Thoracic aorta (tissue), 2 donors: ENCODE data around the gene KLF13. TPM values are rescaled to one million over a fixed set of nuclear protein-coding genes. Genes with fewer than 3 reads are reported as not detected.

Source experiments
- ATAC-seq: fragments of 150-250 bp; one replicate; pipeline ENCODE4 v1.8.0; 2017; ENCODE audit warnings: low read depth; ENCODE audit not compliant: insufficient number of reproducible peaks, low FRiP score
- DNase-seq: peaks from one replicate; pipeline ENCODE4 v3.0.0-alpha.2; 2020; ENCODE audit warnings: low spot score
- H3K27ac ChIP-seq, 2 donors: fragments of 200-600 bp; sonication (generic); 1 replicate in 1 of 2; 2 replicates in 1 of 2; pipeline ENCODE4 v1.5.1; 2016; ENCODE audit warnings: mild to moderate bottlenecking in 2 of 2, moderate library complexity in 2 of 2
- H3K27me3 ChIP-seq: fragments of 200-600 bp; sonication (generic); replicated peaks from 2 replicates; pipeline ENCODE4 v1.6.0; 2016; ENCODE audit warnings: mild to moderate bottlenecking; ENCODE audit not compliant: insufficient read depth
- H3K36me3 ChIP-seq: fragments of 200-600 bp; sonication (generic); one replicate; pipeline ENCODE4 v1.5.1; 2016
- H3K4me1 ChIP-seq, 2 donors: fragments of 200-600 bp; sonication (generic); 1 replicate in 1 of 2; 2 replicates in 1 of 2; pipeline versions ENCODE4 v1.5.1 to v1.6.0; 2016; ENCODE audit warnings: low read depth in 2 of 2, mild to moderate bottlenecking in 1 of 2; ENCODE audit not compliant: control insufficient read depth in 1 of 2
- H3K4me3 ChIP-seq: fragments of 200-600 bp; sonication (generic); 2 replicates; pipeline ENCODE4 v1.5.1; 2016; ENCODE audit warnings: mild to moderate bottlenecking
- H3K9me3 ChIP-seq: fragments of 200-600 bp; sonication (generic); 2 replicates; pipeline ENCODE4 v1.5.1; 2016
- CTCF ChIP-seq: fragments of 200-600 bp; sonication (generic); IDR thresholded peaks from one replicate; pipeline ENCODE4 v1.5.1; 2019; ENCODE audit warnings: antibody characterized with exemption
- total RNA-seq, 2 donors: library from RNA; depleted of rRNA; stranded (reverse); fragments of >200 nt; gene quantifications; one replicate each; pipeline versions ENCODE4 v1.1.0 to v1.2.3, GENCODE V29; 2016

The KLF13 gene
- total RNA-seq, 2 donors from 2014 or later, result 59.5 to 76.5 TPM

GRCh38 chr15:31358163-31358562, 31.5 kb downstream of the KLF13 start:
- ATAC-seq (no peak), DNase-seq (no peak)
- Histone ChIP-seq H3K27me3 (no peaks in the 10 kb centered on the region), H3K9me3 (no peaks in the 10 kb centered on the region), H3K4me1 (peaks cover 49 to 98% of the 10 kb centered on the region in 2 donors), H3K36me3 (peaks cover 2% of the 10 kb centered on the region), H3K27ac (no peak overlapping the region), H3K4me3 (no peak overlapping the region)
- TF ChIP-seq CTCF, result no peak

- no peak for ATAC-seq
- H3K9me3 ChIP-seq, result no peaks in the 10 kb centered on the region
- no peak overlapping the region for H3K27ac ChIP-seq
- peaks cover 2% of the 10 kb centered on the region for H3K36me3 ChIP-seq
- H3K27me3 ChIP-seq, result no peaks in the 10 kb centered on the region
- peaks cover 40 to 94% of the 10 kb centered on the region in 2 donors for H3K4me1 ChIP-seq
- no peak overlapping the region for H3K4me3 ChIP-seq
- no peak for DNase-seq
- no peak for TF ChIP-seq CTCF
Measured at GRCh38 chr15:31358957-31359701, 32.5 kb downstream of the KLF13 start.

- Histone ChIP-seq H3K27ac (no peak overlapping the region), H3K4me1 (peaks cover 40 to 94% of the 10 kb centered on the region in 2 donors)
Measured at GRCh38 chr15:31359702-31360111, 33.1 kb downstream of the KLF13 start.

GRCh38 chr15:31360158-31360561, 33.5 kb downstream of the KLF13 start:
- H3K27ac ChIP-seq, result peak overlapping the region in 1 of 2 donors; percentile 34
- no peak for TF ChIP-seq CTCF

More at GRCh38 chr15:31359702-31360111, 33.1 kb downstream of the KLF13 start:
- ATAC-seq (no peak), DNase-seq (no peak)
- Histone ChIP-seq H3K36me3 (peaks cover 2% of the 10 kb centered on the region), H3K4me3 (no peak overlapping the region), H3K27me3 (no peaks in the 10 kb centered on the region), H3K9me3 (no peaks in the 10 kb centered on the region)
- TF ChIP-seq CTCF, result no peak

GRCh38 chr15:31360843-31361763, 34.5 kb downstream of the KLF13 start:
- Histone ChIP-seq H3K27ac (peak overlapping the region in 1 of 2 donors; percentile 34), H3K27me3 (no peaks in the 10 kb centered on the region), H3K9me3 (no peaks in the 10 kb centered on the region), H3K4me3 (peak overlapping the region; percentile 14), H3K4me1 (peaks cover 44 to 91% of the 10 kb centered on the region in 2 donors), H3K36me3 (no peaks in the 10 kb centered on the region)
- no peak for ATAC-seq
- DNase-seq, result no peak
- no peak for TF ChIP-seq CTCF

More at GRCh38 chr15:31360158-31360561, 33.5 kb downstream of the KLF13 start:
- Histone ChIP-seq H3K4me3 (no peak overlapping the region), H3K27me3 (no peaks in the 10 kb centered on the region), H3K9me3 (no peaks in the 10 kb centered on the region), H3K4me1 (peaks cover 40 to 94% of the 10 kb centered on the region in 2 donors), H3K36me3 (no peaks in the 10 kb centered on the region)
- DNase-seq (no peak), ATAC-seq (no peak)
